ENCODE results near the gene SPRR2D.

DNA sequence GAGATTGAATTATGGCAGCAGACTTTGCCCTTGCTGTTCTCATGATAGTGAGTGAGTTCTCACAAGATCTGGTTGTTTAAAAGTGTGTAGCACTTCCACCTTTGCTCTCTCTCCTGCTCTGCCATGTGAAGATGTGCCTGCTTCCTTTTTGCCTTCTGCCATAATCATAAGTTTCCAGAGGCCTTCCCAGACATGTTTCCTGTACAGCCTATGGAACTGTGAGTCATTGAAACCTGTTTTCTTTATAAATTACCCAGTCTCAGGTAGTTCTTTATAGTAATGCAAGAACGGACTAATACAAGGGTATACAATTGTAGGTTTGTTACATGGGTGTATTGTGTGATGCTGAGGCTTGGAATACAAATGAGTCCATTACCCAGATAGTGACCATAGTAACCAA lies 5.7 kb downstream of the SPRR2D start:
- no peak for TF ChIP-seq POLR2AphosphoS5 (IDR thresholded peaks at IDR 0.05)
- no peak for TF ChIP-seq POLR2A (IDR thresholded peaks at IDR 0.05)
